KG1 (cell line): ENCODE data around the gene C22orf31.
"Not testable (repeated sequence)": the region's sequence is repeated elsewhere in the genome, so short reads cannot be mapped to it uniquely, and the experiment has no call there.

ENCODE experiments used
- DNase-seq: peaks from one replicate; lab custom pipeline; 2025; lab: John Stamatoyannopoulos, UW

The C22orf31 gene

GRCh38 chr22:29055192-29055830 lies 6.3 kb downstream of the C22orf31 start:
- no peak for DNase-seq

GRCh38 chr22:29054251-29054767 lies 7.3 kb downstream of the C22orf31 start:
- no peak for DNase-seq

DNA sequence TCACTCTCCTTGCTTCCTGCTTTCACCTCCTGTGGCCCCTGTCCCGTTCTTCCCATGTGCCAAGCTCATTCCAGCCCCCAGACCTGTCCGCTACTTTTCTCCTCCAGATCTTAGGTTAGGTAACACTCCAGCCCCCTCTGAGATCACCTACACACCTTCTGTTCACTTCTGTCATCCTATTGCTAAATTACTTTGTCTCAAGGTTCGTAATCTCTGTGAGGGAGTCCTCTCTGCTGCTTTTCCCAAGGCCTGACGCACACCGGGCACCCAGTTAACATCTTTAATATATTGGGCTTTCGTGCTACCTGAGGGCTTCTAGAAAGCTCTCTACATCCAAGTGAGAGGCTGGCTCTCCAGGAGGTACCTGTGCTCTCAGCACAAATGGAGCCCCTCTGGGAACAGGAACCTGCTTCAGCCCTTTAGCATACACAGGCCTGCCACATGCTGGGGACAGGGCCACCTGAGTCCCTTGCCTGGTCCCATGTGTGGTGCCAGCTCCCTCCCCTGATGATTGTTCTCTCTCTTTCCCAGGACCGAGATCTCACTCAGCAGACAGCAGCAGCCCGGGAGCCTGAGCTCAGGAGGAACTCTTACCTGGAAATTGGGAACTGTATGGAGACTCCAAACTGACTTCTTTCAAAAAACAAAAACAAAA lies 8.5 kb downstream of the C22orf31 start:
- DNase-seq = no peak

DNA sequence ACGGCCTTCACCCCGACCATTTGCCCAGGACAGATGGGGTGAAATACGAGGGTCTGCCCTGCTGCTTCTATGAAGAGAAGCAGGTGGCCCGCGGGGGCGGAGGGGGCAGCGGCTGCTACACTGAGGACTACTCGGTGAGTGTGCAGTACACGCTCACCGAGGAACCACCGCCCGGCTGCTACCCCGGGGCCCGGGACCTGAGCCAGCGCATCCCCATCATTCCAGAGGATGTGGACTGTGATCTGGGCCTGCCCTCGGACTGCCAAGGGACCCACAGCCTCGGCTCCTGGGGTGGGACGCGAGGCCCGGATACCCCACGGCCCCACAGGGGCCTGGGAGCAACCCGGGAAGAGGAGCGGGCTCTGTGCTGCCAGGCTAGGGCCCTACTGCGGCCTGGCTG lies 11.2 kb downstream of the C22orf31 start:
- DNase-seq = no peak

- DNase-seq = no peak
These were observed 11.9 kb downstream of the C22orf31 start for GRCh38 chr22:29049655-29050263.

DNA sequence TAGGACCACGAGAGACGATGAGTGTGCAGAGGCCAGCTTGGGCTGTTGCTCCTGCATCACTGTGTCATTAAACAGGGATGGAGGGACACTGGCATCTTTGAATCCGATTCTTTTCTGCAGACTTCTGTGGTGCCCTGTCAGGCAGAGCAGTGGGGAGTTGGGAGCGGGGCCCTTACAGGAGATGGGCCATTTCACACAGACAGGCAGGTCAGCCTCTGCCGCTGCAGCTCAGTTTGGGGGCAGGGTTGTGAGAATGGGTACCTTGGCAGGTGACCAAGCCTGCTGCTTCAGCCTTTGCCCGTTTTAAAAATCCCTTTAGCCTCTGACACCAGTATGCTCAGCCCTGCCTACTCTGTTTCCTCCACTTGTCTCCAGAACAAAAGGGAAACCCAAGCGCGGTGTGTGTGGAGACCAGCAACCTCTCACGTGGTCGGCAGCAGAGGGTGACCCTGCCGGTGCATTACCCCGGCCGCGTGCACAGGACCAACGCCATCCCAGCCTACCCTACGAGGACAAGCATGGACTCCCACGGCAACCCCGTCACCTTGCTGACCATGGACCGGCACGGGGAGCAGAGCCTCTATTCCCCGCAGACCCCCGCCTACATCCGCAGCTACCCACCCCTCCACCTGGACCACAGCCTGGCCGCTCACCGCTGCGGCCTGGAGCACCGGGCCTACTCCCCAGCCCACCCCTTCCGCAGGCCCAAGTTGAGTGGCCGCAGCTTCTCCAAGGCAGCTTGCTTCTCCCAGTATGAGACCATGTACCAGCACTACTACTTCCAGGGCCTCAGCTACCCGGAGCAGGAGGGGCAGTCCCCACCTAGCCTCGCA lies 12.6 kb downstream of the C22orf31 start:
- DNase-seq = no peak

DNA sequence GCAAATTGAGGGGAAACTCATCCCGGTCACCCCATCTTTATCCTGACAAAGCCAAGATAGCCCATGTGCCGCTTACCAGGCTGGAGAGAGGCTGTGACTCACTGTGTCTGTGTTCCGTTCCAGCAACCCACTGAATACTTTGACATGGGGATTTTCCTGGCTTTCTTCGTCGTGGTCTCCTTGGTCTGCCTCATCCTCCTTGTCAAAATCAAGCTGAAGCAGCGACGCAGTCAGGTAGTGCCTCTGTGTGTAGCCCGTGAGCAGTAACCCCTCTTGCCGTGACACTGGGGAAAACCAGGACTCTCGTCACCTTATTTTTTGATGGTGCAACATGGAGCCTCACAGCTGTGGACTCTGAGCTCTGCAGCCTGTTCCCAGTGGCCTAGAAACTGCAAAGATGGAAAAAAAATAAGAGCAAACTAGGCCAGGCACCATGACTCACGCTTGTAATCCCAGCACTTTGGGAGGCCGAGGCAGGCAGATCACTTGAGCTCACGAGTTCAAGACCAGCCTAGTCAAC lies 16.9 kb downstream of the C22orf31 start:
- DNase-seq = no peak

GRCh38 chr22:29043906-29044575 lies 17.6 kb downstream of the C22orf31 start:
- DNase-seq = no peak

GRCh38 chr22:29041408-29041807 lies 20.2 kb downstream of the C22orf31 start:
- no peak for DNase-seq

- DNase-seq = peak; percentile 27
These were observed 21.0 kb downstream of the C22orf31 start for GRCh38 chr22:29040385-29041275.

DNA sequence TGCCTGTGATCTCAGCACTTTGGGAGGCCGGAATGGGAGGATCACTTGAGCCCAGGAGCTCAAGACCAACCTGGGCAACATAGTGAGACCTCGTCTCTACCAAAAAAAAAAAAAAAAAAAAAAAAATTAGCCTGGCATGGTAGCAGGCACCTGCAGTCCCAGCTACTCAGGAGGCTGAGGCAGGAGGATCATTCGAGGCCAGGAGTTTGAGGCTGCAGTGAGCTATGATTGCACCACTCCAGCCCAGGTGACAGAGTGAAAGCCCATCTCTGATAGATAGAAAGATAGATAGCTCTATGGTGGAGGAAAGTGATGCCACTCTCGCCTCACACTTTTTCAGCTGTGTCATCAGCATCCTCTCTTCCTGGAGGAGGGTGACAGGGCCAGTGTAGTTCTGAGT lies 21.9 kb downstream of the C22orf31 start:
- not testable (repeated sequence) for DNase-seq

- no peak for DNase-seq
These were observed 22.5 kb downstream of the C22orf31 start for GRCh38 chr22:29039148-29039547.

DNA sequence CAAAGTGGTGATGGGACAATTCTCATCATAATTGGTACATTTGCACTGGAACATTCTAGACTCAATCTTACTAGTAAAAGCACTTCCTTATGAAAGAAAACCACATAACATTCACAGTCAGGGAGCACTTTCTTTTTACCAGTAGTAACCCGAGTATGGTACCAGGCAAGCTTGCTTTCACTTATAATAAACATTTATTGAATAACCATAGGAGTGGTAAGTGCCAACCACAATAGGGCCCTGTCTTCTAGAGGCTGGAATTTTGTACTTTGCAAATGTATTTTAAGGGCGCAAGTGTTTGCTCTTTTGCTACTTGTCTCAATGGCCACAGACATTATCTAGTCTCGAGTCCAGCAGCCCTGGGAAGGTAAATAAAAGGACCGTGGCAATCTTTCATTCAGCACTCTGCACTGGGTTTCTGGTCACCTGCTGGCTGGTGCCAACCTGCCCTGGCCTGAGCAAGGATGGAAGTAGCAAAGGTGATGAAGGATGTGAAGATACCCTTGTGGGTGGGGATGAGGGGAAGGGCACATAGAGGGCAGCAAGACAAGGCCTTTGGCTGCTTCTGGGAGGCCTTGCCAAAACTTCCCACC lies 24.2 kb downstream of the C22orf31 start:
- DNase-seq = no peak

GRCh38 chr22:29032584-29032983 lies 29.0 kb downstream of the C22orf31 start:
- DNase-seq = no peak

DNA sequence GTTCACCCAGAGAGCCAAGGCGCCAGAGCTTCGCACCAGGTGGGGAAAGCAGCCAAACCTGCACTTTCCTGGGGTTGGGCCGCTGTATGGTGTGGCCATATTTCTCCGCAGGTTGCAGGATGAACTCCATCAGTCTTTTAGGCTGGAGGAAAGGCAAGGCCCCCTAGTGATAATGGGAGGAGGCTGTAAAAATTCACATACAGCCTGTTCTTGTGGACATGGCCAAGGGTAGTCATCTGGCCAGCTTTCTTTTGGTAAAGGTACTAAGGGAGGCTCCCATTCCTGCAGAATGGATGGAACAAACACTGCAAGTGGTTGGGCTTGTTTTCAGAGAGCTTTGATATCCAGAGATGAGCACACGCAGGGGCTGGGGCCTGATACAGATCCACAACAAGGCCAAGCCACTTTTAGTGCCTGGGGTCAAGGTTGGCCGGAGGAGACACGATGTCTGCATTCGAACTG lies 29.6 kb downstream of the C22orf31 start:
- DNase-seq = no peak

GRCh38 chr22:29031227-29032011 lies 30.2 kb downstream of the C22orf31 start:
- no peak for DNase-seq

GRCh38 chr22:29030618-29031226 lies 30.9 kb downstream of the C22orf31 start:
- DNase-seq = no peak

- no peak for DNase-seq
These were observed 31.5 kb downstream of the C22orf31 start for GRCh38 chr22:29030016-29030617.
